ENCODE measurements around the gene BNC2. TPM values are rescaled to one million over a fixed set of nuclear protein-coding genes. Genes with fewer than 3 reads are reported as not detected.

Gene BNC2
- total and polyA plus RNA-seq, 2 of the 13 experiments (the other 11 are each of a cell fraction or from before 2014, with no cell fraction given) = not detected

DNA sequence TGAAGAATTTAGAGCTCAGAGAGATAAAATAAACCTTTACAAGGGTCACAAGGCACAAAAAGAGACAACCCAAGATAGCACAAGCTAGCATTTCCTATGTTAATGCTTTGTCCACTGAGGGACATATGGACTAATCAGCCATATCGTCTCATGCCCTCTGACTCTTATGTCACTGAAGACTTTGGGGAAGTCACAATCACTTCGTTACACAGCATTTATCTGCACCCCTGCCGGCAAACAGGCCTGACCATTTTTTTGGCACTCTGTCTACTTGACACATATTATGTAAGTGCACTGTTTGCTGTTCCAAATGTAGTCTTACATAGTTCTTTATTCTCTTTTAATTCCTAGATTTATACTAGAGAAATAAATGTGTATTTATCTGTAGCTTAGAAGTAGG lies 13.9 kb upstream of the BNC2 start:
- H3K79me2 ChIP-seq (ENCODE audit: insufficient read depth, low read length) = no peaks in the 10 kb centered on the region
- DNase-seq (ENCODE audit: low spot score) = no peak
- ChIA-PET CTCF (ENCODE audit: low intra/inter-chr PET ratio, low total read pairs) (no interaction called here), POLR2A (no interaction called here)
- H3K4me3 ChIP-seq (replicated peaks in 1 of 3; ENCODE audit: insufficient read depth in 1 of 3, low read depth in 2 of 3, low read length in 3 of 3) = no peak overlapping the region
- no peak overlapping the region for H2AFZ ChIP-seq (ENCODE audit: low read length)
- H3K9me3 ChIP-seq (ENCODE audit: low read length) = no peaks in the 10 kb centered on the region
- H4K20me1 ChIP-seq (ENCODE audit: insufficient read depth, low read length) = no peaks in the 10 kb centered on the region
- no peaks in the 10 kb centered on the region for H3K27me3 ChIP-seq (ENCODE audit: control insufficient read depth in 1 of 2, insufficient read depth in 2 of 2, low read length in 2 of 2)
- no peak overlapping the region for H3K27ac ChIP-seq (ENCODE audit: extremely low read length, insufficient read depth, low read length)
- ATAC-seq = no peak
- intact Hi-C loops (cut with micrococcal nuclease; ENCODE audit: unreplicated experiment) (no loop called here), in situ Hi-C loops (cut with HindIII; ENCODE audit: extremely low pct_ligation_motif_present, low pct_unique_long_range_greater_than_20kb) (no loop called here)
- H3K4me1 ChIP-seq (ENCODE audit: insufficient read depth, low read length) = no peaks in the 10 kb centered on the region
- no peak overlapping the region for H3K9ac ChIP-seq (ENCODE audit: insufficient read depth, low read depth, low read length)
- FAIRE-seq = no peak
- 22% methylated on average over 3 of the region's 3 CpGs for WGBS (ENCODE audit: low lambda C conversion rate)
- H3K4me2 ChIP-seq (ENCODE audit: low read depth, low read length) = no peak overlapping the region
- BruUV-seq (replicated peaks) = no TSS peak
- no peaks in the 10 kb centered on the region for H3K36me3 ChIP-seq (replicated peaks in 1 of 2; ENCODE audit: control insufficient read depth in 1 of 2, insufficient read depth in 2 of 2, low read length in 2 of 2)
- TF ChIP-seq, protein P1, sequence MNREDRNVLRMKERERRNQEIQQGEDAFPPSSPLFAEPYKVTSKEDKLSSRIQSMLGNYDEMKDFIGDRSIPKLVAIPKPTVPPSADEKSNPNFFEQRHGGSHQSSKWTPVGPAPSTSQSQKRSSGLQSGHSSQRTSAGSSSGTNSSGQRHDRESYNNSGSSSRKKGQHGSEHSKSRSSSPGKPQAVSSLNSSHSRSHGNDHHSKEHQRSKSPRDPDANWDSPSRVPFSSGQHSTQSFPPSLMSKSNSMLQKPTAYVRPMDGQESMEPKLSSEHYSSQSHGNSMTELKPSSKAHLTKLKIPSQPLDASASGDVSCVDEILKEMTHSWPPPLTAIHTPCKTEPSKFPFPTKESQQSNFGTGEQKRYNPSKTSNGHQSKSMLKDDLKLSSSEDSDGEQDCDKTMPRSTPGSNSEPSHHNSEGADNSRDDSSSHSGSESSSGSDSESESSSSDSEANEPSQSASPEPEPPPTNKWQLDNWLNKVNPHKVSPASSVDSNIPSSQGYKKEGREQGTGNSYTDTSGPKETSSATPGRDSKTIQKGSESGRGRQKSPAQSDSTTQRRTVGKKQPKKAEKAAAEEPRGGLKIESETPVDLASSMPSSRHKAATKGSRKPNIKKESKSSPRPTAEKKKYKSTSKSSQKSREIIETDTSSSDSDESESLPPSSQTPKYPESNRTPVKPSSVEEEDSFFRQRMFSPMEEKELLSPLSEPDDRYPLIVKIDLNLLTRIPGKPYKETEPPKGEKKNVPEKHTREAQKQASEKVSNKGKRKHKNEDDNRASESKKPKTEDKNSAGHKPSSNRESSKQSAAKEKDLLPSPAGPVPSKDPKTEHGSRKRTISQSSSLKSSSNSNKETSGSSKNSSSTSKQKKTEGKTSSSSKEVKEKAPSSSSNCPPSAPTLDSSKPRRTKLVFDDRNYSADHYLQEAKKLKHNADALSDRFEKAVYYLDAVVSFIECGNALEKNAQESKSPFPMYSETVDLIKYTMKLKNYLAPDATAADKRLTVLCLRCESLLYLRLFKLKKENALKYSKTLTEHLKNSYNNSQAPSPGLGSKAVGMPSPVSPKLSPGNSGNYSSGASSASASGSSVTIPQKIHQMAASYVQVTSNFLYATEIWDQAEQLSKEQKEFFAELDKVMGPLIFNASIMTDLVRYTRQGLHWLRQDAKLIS (CRISPR knock-in tag; IDR thresholded peaks at IDR 0.05) = no peak
- TF ChIP-seq FOSL1 (CRISPR knock-in tag; IDR thresholded peaks at IDR 0.05; ENCODE audit: borderline replicate concordance) (no peak), TSC22D2 (CRISPR knock-in tag; IDR thresholded peaks at IDR 0.05; ENCODE audit: borderline replicate concordance) (no peak), SP5 (CRISPR knock-in tag; IDR thresholded peaks at IDR 0.05; ENCODE audit: borderline replicate concordance, low read depth) (no peak), KLF15 (CRISPR knock-in tag; IDR thresholded peaks at IDR 0.05; ENCODE audit: borderline replicate concordance) (no peak), PHF21A (CRISPR knock-in tag; IDR thresholded peaks at IDR 0.05) (no peak), MXI1 (IDR thresholded peaks at IDR 0.05; ENCODE audit: borderline replicate concordance, low read depth, low read length) (no peak)
- TF ChIP-seq, protein P2, sequence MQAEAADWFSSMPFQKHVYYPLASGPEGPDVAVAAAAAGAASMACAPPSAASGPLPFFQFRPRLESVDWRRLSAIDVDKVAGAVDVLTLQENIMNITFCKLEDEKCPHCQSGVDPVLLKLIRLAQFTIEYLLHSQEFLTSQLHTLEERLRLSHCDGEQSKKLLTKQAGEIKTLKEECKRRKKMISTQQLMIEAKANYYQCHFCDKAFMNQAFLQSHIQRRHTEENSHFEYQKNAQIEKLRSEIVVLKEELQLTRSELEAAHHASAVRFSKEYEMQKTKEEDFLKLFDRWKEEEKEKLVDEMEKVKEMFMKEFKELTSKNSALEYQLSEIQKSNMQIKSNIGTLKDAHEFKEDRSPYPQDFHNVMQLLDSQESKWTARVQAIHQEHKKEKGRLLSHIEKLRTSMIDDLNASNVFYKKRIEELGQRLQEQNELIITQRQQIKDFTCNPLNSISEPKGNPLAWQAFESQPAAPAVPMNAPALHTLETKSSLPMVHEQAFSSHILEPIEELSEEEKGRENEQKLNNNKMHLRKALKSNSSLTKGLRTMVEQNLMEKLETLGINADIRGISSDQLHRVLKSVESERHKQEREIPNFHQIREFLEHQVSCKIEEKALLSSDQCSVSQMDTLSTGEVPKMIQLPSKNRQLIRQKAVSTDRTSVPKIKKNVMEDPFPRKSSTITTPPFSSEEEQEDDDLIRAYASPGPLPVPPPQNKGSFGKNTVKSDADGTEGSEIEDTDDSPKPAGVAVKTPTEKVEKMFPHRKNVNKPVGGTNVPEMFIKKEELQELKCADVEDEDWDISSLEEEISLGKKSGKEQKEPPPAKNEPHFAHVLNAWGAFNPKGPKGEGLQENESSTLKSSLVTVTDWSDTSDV (CRISPR knock-in tag; IDR thresholded peaks at IDR 0.05) = no peak
- TF ChIP-seq, protein P3, sequence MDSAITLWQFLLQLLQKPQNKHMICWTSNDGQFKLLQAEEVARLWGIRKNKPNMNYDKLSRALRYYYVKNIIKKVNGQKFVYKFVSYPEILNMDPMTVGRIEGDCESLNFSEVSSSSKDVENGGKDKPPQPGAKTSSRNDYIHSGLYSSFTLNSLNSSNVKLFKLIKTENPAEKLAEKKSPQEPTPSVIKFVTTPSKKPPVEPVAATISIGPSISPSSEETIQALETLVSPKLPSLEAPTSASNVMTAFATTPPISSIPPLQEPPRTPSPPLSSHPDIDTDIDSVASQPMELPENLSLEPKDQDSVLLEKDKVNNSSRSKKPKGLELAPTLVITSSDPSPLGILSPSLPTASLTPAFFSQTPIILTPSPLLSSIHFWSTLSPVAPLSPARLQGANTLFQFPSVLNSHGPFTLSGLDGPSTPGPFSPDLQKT (CRISPR knock-in tag; IDR thresholded peaks at IDR 0.05; ENCODE audit: borderline replicate concordance) = no peak
- TF ChIP-seq, protein P4, sequence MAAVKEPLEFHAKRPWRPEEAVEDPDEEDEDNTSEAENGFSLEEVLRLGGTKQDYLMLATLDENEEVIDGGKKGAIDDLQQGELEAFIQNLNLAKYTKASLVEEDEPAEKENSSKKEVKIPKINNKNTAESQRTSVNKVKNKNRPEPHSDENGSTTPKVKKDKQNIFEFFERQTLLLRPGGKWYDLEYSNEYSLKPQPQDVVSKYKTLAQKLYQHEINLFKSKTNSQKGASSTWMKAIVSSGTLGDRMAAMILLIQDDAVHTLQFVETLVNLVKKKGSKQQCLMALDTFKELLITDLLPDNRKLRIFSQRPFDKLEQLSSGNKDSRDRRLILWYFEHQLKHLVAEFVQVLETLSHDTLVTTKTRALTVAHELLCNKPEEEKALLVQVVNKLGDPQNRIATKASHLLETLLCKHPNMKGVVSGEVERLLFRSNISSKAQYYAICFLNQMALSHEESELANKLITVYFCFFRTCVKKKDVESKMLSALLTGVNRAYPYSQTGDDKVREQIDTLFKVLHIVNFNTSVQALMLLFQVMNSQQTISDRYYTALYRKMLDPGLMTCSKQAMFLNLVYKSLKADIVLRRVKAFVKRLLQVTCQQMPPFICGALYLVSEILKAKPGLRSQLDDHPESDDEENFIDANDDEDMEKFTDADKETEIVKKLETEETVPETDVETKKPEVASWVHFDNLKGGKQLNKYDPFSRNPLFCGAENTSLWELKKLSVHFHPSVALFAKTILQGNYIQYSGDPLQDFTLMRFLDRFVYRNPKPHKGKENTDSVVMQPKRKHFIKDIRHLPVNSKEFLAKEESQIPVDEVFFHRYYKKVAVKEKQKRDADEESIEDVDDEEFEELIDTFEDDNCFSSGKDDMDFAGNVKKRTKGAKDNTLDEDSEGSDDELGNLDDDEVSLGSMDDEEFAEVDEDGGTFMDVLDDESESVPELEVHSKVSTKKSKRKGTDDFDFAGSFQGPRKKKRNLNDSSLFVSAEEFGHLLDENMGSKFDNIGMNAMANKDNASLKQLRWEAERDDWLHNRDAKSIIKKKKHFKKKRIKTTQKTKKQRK (IDR thresholded peaks at IDR 0.05; ENCODE audit: low read length) = no peak
